Spleen (tissue), 7 donors: ENCODE measurements around the gene ADM2.

Experiments used
- CTCF ChIP-seq, 11 experiments: fragments of 200-600 bp in 7 of 11; fragments of 450-650 bp in 4 of 11; sonication (generic) in 4 of 11; IDR thresholded peaks in 8 of 11; conservative IDR thresholded peaks in 3 of 11; 1 replicate in 7 of 11; 2 replicates in 4 of 11; pipeline versions ENCODE4 v1.4.0 to v1.8.0; 2016 to 2021; ENCODE audit warnings: antibody characterized with exemption in 11 of 11, inconsistent platforms in 4 of 11, mild to moderate bottlenecking in 1 of 11
- POLR2AphosphoS5 ChIP-seq, 3 donors: sonication (generic); formaldehyde crosslinking; IDR thresholded peaks; one replicate each; pipeline ENCODE4 v1.5.1; 2017; ENCODE audit warnings: antibody characterized with exemption in 3 of 3
- donor health status: DM: no; HTN: no; CAD: no; lungs with moderate emphysema.
- donor health status: DM: no; HTN: no; CAD: no.
- donor health status: DM: no; HTN: no; CAD: no.

GRCh38 chr22:50479721-50480120 lies 1.6 kb upstream of the ADM2 start:
- TF ChIP-seq POLR2AphosphoS5 (IDR thresholded peaks at IDR 0.05) (no peak), CTCF (IDR thresholded peaks at IDR 0.05 in 8 of 11, conservative IDR thresholded peaks at IDR 0.05 in 3 of 11) (no peak)
